Activated CD4-positive, alpha-beta T cell treated with anti-CD3 and anti-CD28 coated beads, Interleukin-2, amount 50 U/mL, for 1 hour (primary cell): ENCODE measurements around the gene OR13A1.
"Not testable (repeated sequence)": the region's sequence is repeated elsewhere in the genome, so short reads cannot be mapped to it uniquely, and the experiment has no call there.

Experiments
- DNase-seq: peaks from one replicate; pipeline ENCODE4 v3.0.0-alpha.2; 2020

The OR13A1 gene

GRCh38 chr10:45315508-45315907, at the start of gene OR13A1:
Gene OR13A1, minus strand, starts transcription at chr10:45315608. Its CDS starts 11,186 bp downstream, at chr10:45304422.
- no peak for DNase-seq

GRCh38 chr10:45361983-45362799, 46.8 kb upstream of the OR13A1 start:
- not testable (repeated sequence) for DNase-seq

- DNase-seq = not testable (repeated sequence)
Observed at GRCh38 chr10:45358961-45359360, 43.6 kb upstream of the OR13A1 start.

GRCh38 chr10:45355494-45355893, 40.1 kb upstream of the OR13A1 start:
- no peak for DNase-seq

GRCh38 chr10:45354261-45354660, 38.9 kb upstream of the OR13A1 start:
- no peak for DNase-seq

- DNase-seq = no peak
Observed at GRCh38 chr10:45353186-45353585, 37.8 kb upstream of the OR13A1 start.

GRCh38 chr10:45348196-45348765, 32.9 kb upstream of the OR13A1 start:
- DNase-seq = not testable (repeated sequence)

GRCh38 chr10:45347464-45347863, 32.1 kb upstream of the OR13A1 start:
- not testable (repeated sequence) for DNase-seq

- not testable (repeated sequence) for DNase-seq
Observed at GRCh38 chr10:45346652-45347335, 31.4 kb upstream of the OR13A1 start.

GRCh38 chr10:45340420-45340819, 25.0 kb upstream of the OR13A1 start:
- not testable (repeated sequence) for DNase-seq

GRCh38 chr10:45339894-45340293, 24.5 kb upstream of the OR13A1 start:
- no peak for DNase-seq

GRCh38 chr10:45331824-45332223, 16.4 kb upstream of the OR13A1 start:
- not testable (repeated sequence) for DNase-seq

GRCh38 chr10:45326864-45327263, 11.5 kb upstream of the OR13A1 start:
- not testable (repeated sequence) for DNase-seq

GRCh38 chr10:45325116-45325515, 9.7 kb upstream of the OR13A1 start:
- DNase-seq = no peak

- no peak for DNase-seq
Observed at GRCh38 chr10:45319702-45320101, 4.3 kb upstream of the OR13A1 start.

- DNase-seq = no peak
Observed at GRCh38 chr10:45313264-45313873, 2.0 kb downstream of the OR13A1 start.

- DNase-seq = no peak
Observed at GRCh38 chr10:45308707-45309106, 6.7 kb downstream of the OR13A1 start.

- no peak for DNase-seq
Observed at GRCh38 chr10:45302573-45302972, 12.8 kb downstream of the OR13A1 start.

GRCh38 chr10:45298341-45298955, 17.0 kb downstream of the OR13A1 start:
- not testable (repeated sequence) for DNase-seq

GRCh38 chr10:45294681-45295080, 20.7 kb downstream of the OR13A1 start:
- no peak for DNase-seq

- no peak for DNase-seq
Observed at GRCh38 chr10:45286980-45287379, 28.4 kb downstream of the OR13A1 start.

- no peak for DNase-seq
Observed at GRCh38 chr10:45282061-45282460, 33.3 kb downstream of the OR13A1 start.
